Measurements from ENCODE around the gene RAB24.

Gene RAB24
- 3.5 to 4.6 (median 3.8) reads per million in 3 donors for total RNA-seq

GRCh38 chr5:177303121-177303924, at the start of gene RAB24, which contains the start of gene PRELID1:
Gene RAB24 (minus strand): TSS chr5:177303719. CDS start chr5:177303288, 431 bp downstream.
Gene PRELID1 (plus strand): TSS chr5:177303799. CDS start chr5:177303986, 187 bp downstream.
- Histone ChIP-seq H3K27me3 (replicated peaks; ENCODE audit: control insufficient read depth, insufficient read depth, low read length, poor library complexity, severe bottlenecking) (no peaks in the 10 kb centered on the region), H3K9me3 (ENCODE audit: control insufficient read depth, low read length) (no peaks in the 10 kb centered on the region), H3K27ac (ENCODE audit: insufficient read depth, low read length, poor library complexity, severe bottlenecking) (peak within 1 kb of the TSS; percentile 83), H3K36me3 (ENCODE audit: control insufficient read depth, insufficient read depth, low read length) (peaks cover 15% of the 10 kb centered on the region), H3K4me3 (ENCODE audit: insufficient read depth, low read depth, low read length, poor library complexity, severe bottlenecking) (peak within 1 kb of the TSS; percentile 70), H3K4me1 (ENCODE audit: control insufficient read depth, insufficient read depth, low read length, poor library complexity, severe bottlenecking) (peaks cover 49% of the 10 kb centered on the region)
- DNase-seq, result peak; percentile 84 to 88 (median 85)

GRCh38 chr5:177353093-177353492, 49.6 kb upstream of the RAB24 start:
- Histone ChIP-seq H3K36me3 (ENCODE audit: control insufficient read depth, insufficient read depth, low read length) (peaks cover 9% of the 10 kb centered on the region), H3K27me3 (replicated peaks; ENCODE audit: control insufficient read depth, insufficient read depth, low read length, poor library complexity, severe bottlenecking) (no peaks in the 10 kb centered on the region), H3K4me3 (ENCODE audit: insufficient read depth, low read depth, low read length, poor library complexity, severe bottlenecking) (no peak overlapping the region), H3K27ac (ENCODE audit: insufficient read depth, low read length, poor library complexity, severe bottlenecking) (no peak overlapping the region), H3K4me1 (ENCODE audit: control insufficient read depth, insufficient read depth, low read length, poor library complexity, severe bottlenecking) (peaks cover 35% of the 10 kb centered on the region), H3K9me3 (ENCODE audit: control insufficient read depth, low read length) (no peaks in the 10 kb centered on the region)
- DNase-seq, result no peak

GRCh38 chr5:177351392-177352329, 48.1 kb upstream of the RAB24 start, which contains the start of gene LMAN2:
Gene LMAN2 (minus strand): TSS chr5:177351668. CDS start chr5:177351647, 21 bp downstream.
- peak; percentile 77 to 89 (median 87) for DNase-seq
- Histone ChIP-seq H3K9me3 (ENCODE audit: control insufficient read depth, low read length) (no peaks in the 10 kb centered on the region), H3K4me3 (ENCODE audit: insufficient read depth, low read depth, low read length, poor library complexity, severe bottlenecking) (peak within 1 kb of the TSS; percentile 79), H3K27me3 (replicated peaks; ENCODE audit: control insufficient read depth, insufficient read depth, low read length, poor library complexity, severe bottlenecking) (no peaks in the 10 kb centered on the region), H3K36me3 (ENCODE audit: control insufficient read depth, insufficient read depth, low read length) (peaks cover 18% of the 10 kb centered on the region), H3K4me1 (ENCODE audit: control insufficient read depth, insufficient read depth, low read length, poor library complexity, severe bottlenecking) (peaks cover 26% of the 10 kb centered on the region), H3K27ac (ENCODE audit: insufficient read depth, low read length, poor library complexity, severe bottlenecking) (peak within 1 kb of the TSS; percentile 94)

DNA sequence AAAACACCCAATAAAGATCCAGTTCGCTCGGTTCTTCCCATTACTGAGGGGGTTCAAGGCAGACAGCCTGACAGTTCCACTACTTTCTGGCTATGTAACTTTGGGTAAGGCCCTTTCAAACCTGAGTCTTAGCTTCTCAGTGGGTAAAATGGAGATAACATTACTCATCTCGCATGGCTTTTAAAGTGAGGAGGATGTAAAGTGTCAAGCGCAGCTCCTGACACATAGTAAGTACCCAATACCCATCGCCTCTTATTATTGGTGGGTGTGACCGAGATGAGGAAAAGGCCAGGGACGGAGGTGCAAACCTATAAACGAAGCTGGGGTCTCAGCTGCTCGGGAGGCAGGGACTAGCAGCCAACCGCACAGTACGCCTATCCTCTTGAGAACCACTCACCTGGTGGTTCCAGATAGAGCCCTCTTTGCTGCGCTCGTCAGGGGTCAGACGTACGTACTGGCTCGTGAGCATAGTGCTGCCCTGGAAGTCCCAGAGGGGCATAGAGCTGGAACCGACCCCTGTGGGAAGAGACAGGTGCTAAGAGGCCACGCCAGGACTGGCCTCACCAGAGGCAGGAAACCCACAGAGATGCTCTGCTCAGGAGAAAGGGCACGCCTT, 47.4 kb upstream of the RAB24 start:
- H3K4me1 ChIP-seq (ENCODE audit: control insufficient read depth, insufficient read depth, low read length, poor library complexity, severe bottlenecking), result peaks cover 22% of the 10 kb centered on the region
- H3K27me3 ChIP-seq (replicated peaks; ENCODE audit: control insufficient read depth, insufficient read depth, low read length, poor library complexity, severe bottlenecking), result no peaks in the 10 kb centered on the region
- no peaks in the 10 kb centered on the region for H3K9me3 ChIP-seq (ENCODE audit: control insufficient read depth, low read length)
- H3K27ac ChIP-seq (ENCODE audit: insufficient read depth, low read length, poor library complexity, severe bottlenecking), result peak overlapping the region; percentile 94
- peak overlapping the region; percentile 79 for H3K4me3 ChIP-seq (ENCODE audit: insufficient read depth, low read depth, low read length, poor library complexity, severe bottlenecking)
- peaks cover 21% of the 10 kb centered on the region for H3K36me3 ChIP-seq (ENCODE audit: control insufficient read depth, insufficient read depth, low read length)
- no peak for DNase-seq

GRCh38 chr5:177349762-177350161, 46.2 kb upstream of the RAB24 start:
- Histone ChIP-seq H3K9me3 (ENCODE audit: control insufficient read depth, low read length) (no peaks in the 10 kb centered on the region), H3K36me3 (ENCODE audit: control insufficient read depth, insufficient read depth, low read length) (peaks cover 21% of the 10 kb centered on the region), H3K4me1 (ENCODE audit: control insufficient read depth, insufficient read depth, low read length, poor library complexity, severe bottlenecking) (peaks cover 22% of the 10 kb centered on the region), H3K27ac (ENCODE audit: insufficient read depth, low read length, poor library complexity, severe bottlenecking) (no peak overlapping the region), H3K4me3 (ENCODE audit: insufficient read depth, low read depth, low read length, poor library complexity, severe bottlenecking) (no peak overlapping the region), H3K27me3 (replicated peaks; ENCODE audit: control insufficient read depth, insufficient read depth, low read length, poor library complexity, severe bottlenecking) (no peaks in the 10 kb centered on the region)
- no peak for DNase-seq

- Histone ChIP-seq H3K4me3 (ENCODE audit: insufficient read depth, low read depth, low read length, poor library complexity, severe bottlenecking) (no peak overlapping the region), H3K4me1 (ENCODE audit: control insufficient read depth, insufficient read depth, low read length, poor library complexity, severe bottlenecking) (peaks cover 22% of the 10 kb centered on the region), H3K36me3 (ENCODE audit: control insufficient read depth, insufficient read depth, low read length) (peaks cover 21% of the 10 kb centered on the region), H3K9me3 (ENCODE audit: control insufficient read depth, low read length) (no peaks in the 10 kb centered on the region), H3K27me3 (replicated peaks; ENCODE audit: control insufficient read depth, insufficient read depth, low read length, poor library complexity, severe bottlenecking) (no peaks in the 10 kb centered on the region), H3K27ac (ENCODE audit: insufficient read depth, low read length, poor library complexity, severe bottlenecking) (no peak overlapping the region)
- no peak for DNase-seq
These were observed 45.8 kb upstream of the RAB24 start for GRCh38 chr5:177349362-177349647.

DNA sequence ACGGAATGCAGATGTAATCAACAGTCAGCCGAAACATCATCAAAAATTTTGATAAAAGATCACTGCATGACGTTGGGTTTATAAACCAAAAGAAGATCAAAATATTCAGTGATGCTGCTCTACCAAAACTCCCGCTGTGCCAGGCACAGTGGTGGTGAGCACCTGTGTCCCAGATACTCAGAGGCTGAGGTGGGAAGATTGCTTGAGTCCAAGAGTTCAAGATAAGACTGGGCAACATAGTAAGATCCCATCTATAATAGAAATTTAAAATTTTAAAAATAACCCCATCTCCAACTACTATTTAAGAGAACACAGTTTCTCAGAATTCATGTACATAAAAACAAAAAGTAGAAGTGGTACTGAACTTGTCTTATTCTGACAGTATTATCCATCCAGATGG, 44.2 kb upstream of the RAB24 start:
- H3K4me3 ChIP-seq (ENCODE audit: insufficient read depth, low read depth, low read length, poor library complexity, severe bottlenecking), result no peak overlapping the region
- no peaks in the 10 kb centered on the region for H3K27me3 ChIP-seq (replicated peaks; ENCODE audit: control insufficient read depth, insufficient read depth, low read length, poor library complexity, severe bottlenecking)
- H3K9me3 ChIP-seq (ENCODE audit: control insufficient read depth, low read length), result no peaks in the 10 kb centered on the region
- H3K27ac ChIP-seq (ENCODE audit: insufficient read depth, low read length, poor library complexity, severe bottlenecking), result no peak overlapping the region
- peaks cover 22% of the 10 kb centered on the region for H3K4me1 ChIP-seq (ENCODE audit: control insufficient read depth, insufficient read depth, low read length, poor library complexity, severe bottlenecking)
- no peak for DNase-seq
- H3K36me3 ChIP-seq (ENCODE audit: control insufficient read depth, insufficient read depth, low read length), result peaks cover 21% of the 10 kb centered on the region

GRCh38 chr5:177346820-177347219, 43.3 kb upstream of the RAB24 start:
- no peak overlapping the region for H3K27ac ChIP-seq (ENCODE audit: insufficient read depth, low read length, poor library complexity, severe bottlenecking)
- H3K36me3 ChIP-seq (ENCODE audit: control insufficient read depth, insufficient read depth, low read length), result peaks cover 21% of the 10 kb centered on the region
- DNase-seq, result no peak
- H3K4me3 ChIP-seq (ENCODE audit: insufficient read depth, low read depth, low read length, poor library complexity, severe bottlenecking), result no peak overlapping the region
- peaks cover 17% of the 10 kb centered on the region for H3K4me1 ChIP-seq (ENCODE audit: control insufficient read depth, insufficient read depth, low read length, poor library complexity, severe bottlenecking)
- H3K9me3 ChIP-seq (ENCODE audit: control insufficient read depth, low read length), result no peaks in the 10 kb centered on the region
- H3K27me3 ChIP-seq (replicated peaks; ENCODE audit: control insufficient read depth, insufficient read depth, low read length, poor library complexity, severe bottlenecking), result no peaks in the 10 kb centered on the region

DNA sequence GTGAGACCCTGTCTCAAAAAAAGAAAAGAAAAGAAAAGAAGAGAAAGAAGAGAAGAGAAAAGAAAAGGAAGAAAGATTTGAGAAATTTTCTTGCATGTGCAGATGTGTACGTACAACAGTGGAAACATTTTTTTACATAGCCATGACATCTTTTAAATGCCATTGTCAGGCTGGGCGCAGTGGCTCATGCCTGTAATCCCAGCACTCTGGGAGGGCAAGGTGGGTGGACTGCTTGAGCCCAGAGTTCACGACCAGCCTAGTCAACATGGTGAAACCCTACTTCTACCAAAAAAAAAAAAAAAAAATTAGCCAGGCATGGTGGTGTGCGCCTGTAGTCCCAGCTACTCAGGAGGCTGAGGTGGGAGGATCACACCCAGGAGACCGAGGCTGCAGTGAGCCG, 41.4 kb upstream of the RAB24 start:
- H3K27me3 ChIP-seq (replicated peaks; ENCODE audit: control insufficient read depth, insufficient read depth, low read length, poor library complexity, severe bottlenecking), result no peaks in the 10 kb centered on the region
- no peak for DNase-seq
- no peak overlapping the region for H3K4me3 ChIP-seq (ENCODE audit: insufficient read depth, low read depth, low read length, poor library complexity, severe bottlenecking)
- no peak overlapping the region for H3K27ac ChIP-seq (ENCODE audit: insufficient read depth, low read length, poor library complexity, severe bottlenecking)
- H3K9me3 ChIP-seq (ENCODE audit: control insufficient read depth, low read length), result no peaks in the 10 kb centered on the region
- H3K4me1 ChIP-seq (ENCODE audit: control insufficient read depth, insufficient read depth, low read length, poor library complexity, severe bottlenecking), result peaks cover 3% of the 10 kb centered on the region
- H3K36me3 ChIP-seq (ENCODE audit: control insufficient read depth, insufficient read depth, low read length), result peaks cover 25% of the 10 kb centered on the region
